ENCODE results near the gene NBPF1. TPM values are rescaled to one million over a fixed set of nuclear protein-coding genes. Genes with fewer than 3 reads are reported as not detected.

Gene NBPF1
- total RNA-seq, 1 donor = 63.1 TPM

Small RNA genes lying within 50 kb of the gene (small RNA-seq; reads per million reads assigned to genes)
- gene RNU1-1 (not detected), gene RNU1-6P (not detected)

Other genes starting within 250 kb of the NBPF1 start
- gene SZRD1, start 246.3 kb downstream of the NBPF1 start, total RNA-seq (ENCODE audit: low replicate concordance) = 67.1 and 97.9 TPM in 2 replicates
- not detected in 2 replicates for gene SPATA21, start 176.1 kb downstream of the NBPF1 start, total RNA-seq (ENCODE audit: low replicate concordance)
- 71.5 and 73.9 TPM in 2 replicates for gene NECAP2, start 172.8 kb downstream of the NBPF1 start, total RNA-seq (ENCODE audit: low replicate concordance)
- gene RNU1-1, start 99.3 kb downstream of the NBPF1 start, total RNA-seq (ENCODE audit: low replicate concordance) = under 0.01 and 2,882 TPM in 2 replicates
- gene RNU1-3, start 53.4 kb upstream of the NBPF1 start, total RNA-seq (ENCODE audit: low replicate concordance) = under 0.01 and 2,882 TPM in 2 replicates
- under 0.01 and 2,882 TPM in 2 replicates for gene RNU1-4, start 127.0 kb upstream of the NBPF1 start, total RNA-seq (ENCODE audit: low replicate concordance)

Data from fibroblast of the aortic adventitia (primary cell).